Tibial nerve (tissue), 4 donors: Measurements from ENCODE around the gene SECTM1. TPM values are rescaled to one million over a fixed set of nuclear protein-coding genes. Genes with fewer than 3 reads are reported as not detected.

ENCODE experiments used
- DNase-seq, 2 donors: peaks; one replicate each; pipeline ENCODE4 v3.0.0-alpha.2; 2019; ENCODE audit warnings: low spot score in 2 of 2
- H3K27ac ChIP-seq, 4 donors: fragments of 200-600 bp; sonication (generic) in 3 of 4; one replicate each; pipeline ENCODE4 v1.5.1; 2017 to 2019; ENCODE audit warnings: mild to moderate bottlenecking in 1 of 4
- H3K27me3 ChIP-seq, 2 donors: fragments of 200-600 bp; sonication (generic) in 1 of 2; one replicate each; pipeline versions ENCODE4 v1.5.1 to v1.6.0; 2017 to 2019
- H3K36me3 ChIP-seq, 3 donors: fragments of 200-600 bp; sonication (generic); one replicate each; pipeline ENCODE4 v1.5.1; 2018 to 2019
- H3K4me1 ChIP-seq, 4 donors: fragments of 200-600 bp; sonication (generic) in 3 of 4; one replicate each; pipeline ENCODE4 v1.5.1; 2017 to 2019
- H3K4me3 ChIP-seq, 4 donors: fragments of 200-600 bp; sonication (generic) in 3 of 4; one replicate each; pipeline ENCODE4 v1.5.1; 2017 to 2019; ENCODE audit warnings: mild to moderate bottlenecking in 1 of 4, moderate library complexity in 1 of 4
- H3K9me3 ChIP-seq, 4 donors: fragments of 200-600 bp; sonication (generic) in 3 of 4; one replicate each; pipeline ENCODE4 v1.5.1; 2017 to 2019
- EP300 ChIP-seq, 2 donors: sonication (generic); formaldehyde crosslinking; IDR thresholded peaks; one replicate each; pipeline ENCODE4 v1.6.1; 2017; ENCODE audit warnings: antibody characterized with exemption in 2 of 2, mild to moderate bottlenecking in 1 of 2
- POLR2A ChIP-seq, 2 donors: fragments of 450-650 bp; IDR thresholded peaks; one replicate each; pipeline ENCODE4 v1.6.1; 2017; ENCODE audit warnings: antibody characterized with exemption in 2 of 2, mild to moderate bottlenecking in 2 of 2, moderate library complexity in 2 of 2
- WGBS, 2 donors: methylation state at CpG; one replicate each; pipeline ENCODE4 v1.1.5; 2018; 5-methylcytosine and 5-hydroxymethylcytosine counted together
- total RNA-seq, 4 donors: library from RNA; depleted of rRNA; stranded (reverse); fragments of >200 nt; gene quantifications; one replicate each; pipeline ENCODE4 v1.1.0, GENCODE V29; 2016
- TF ChIP-seq, protein P1 (sequence below), 5 experiments: fragments of 200-600 bp in 3 of 5; fragments of 450-650 bp in 2 of 5; sonication (generic) in 3 of 5; IDR thresholded peaks; one replicate each; pipeline ENCODE4 v1.5.1; 2016 to 2019; ENCODE audit warnings: antibody characterized with exemption in 5 of 5, mild to moderate bottlenecking in 3 of 5, moderate library complexity in 2 of 5

SECTM1 gene
- total RNA-seq, 4 donors from 2014 or later: 6.9 to 12.6 (median 11.3) TPM

GRCh38 chr17:82332669-82333278 is 792 bp downstream of the SECTM1 start:
- H3K4me1 ChIP-seq: peaks cover 0 to 59% (median 39%) of the 10 kb centered on the region in 4 donors
- no peaks in the 10 kb centered on the region for H3K36me3 ChIP-seq
- H3K27me3 ChIP-seq: peaks cover 0 to 54% of the 10 kb centered on the region in 2 donors
- H3K9me3 ChIP-seq: no peaks in the 10 kb centered on the region
- no peak for DNase-seq
- 7 to 8% methylated on average over 22 of the region's 32 CpGs for WGBS, 2 donors
- peak overlapping the region in 2 of 4 donors; percentile 75 to 77 for H3K27ac ChIP-seq
- H3K4me3 ChIP-seq: peak overlapping the region; percentile 37 to 66 (median 54)
- TF ChIP-seq, protein P1, sequence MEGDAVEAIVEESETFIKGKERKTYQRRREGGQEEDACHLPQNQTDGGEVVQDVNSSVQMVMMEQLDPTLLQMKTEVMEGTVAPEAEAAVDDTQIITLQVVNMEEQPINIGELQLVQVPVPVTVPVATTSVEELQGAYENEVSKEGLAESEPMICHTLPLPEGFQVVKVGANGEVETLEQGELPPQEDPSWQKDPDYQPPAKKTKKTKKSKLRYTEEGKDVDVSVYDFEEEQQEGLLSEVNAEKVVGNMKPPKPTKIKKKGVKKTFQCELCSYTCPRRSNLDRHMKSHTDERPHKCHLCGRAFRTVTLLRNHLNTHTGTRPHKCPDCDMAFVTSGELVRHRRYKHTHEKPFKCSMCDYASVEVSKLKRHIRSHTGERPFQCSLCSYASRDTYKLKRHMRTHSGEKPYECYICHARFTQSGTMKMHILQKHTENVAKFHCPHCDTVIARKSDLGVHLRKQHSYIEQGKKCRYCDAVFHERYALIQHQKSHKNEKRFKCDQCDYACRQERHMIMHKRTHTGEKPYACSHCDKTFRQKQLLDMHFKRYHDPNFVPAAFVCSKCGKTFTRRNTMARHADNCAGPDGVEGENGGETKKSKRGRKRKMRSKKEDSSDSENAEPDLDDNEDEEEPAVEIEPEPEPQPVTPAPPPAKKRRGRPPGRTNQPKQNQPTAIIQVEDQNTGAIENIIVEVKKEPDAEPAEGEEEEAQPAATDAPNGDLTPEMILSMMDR (IDR thresholded peaks at IDR 0.05): no peak
- peak in 1 of 2 donors; percentile 43 for TF ChIP-seq EP300 (IDR thresholded peaks at IDR 0.05)

DNA sequence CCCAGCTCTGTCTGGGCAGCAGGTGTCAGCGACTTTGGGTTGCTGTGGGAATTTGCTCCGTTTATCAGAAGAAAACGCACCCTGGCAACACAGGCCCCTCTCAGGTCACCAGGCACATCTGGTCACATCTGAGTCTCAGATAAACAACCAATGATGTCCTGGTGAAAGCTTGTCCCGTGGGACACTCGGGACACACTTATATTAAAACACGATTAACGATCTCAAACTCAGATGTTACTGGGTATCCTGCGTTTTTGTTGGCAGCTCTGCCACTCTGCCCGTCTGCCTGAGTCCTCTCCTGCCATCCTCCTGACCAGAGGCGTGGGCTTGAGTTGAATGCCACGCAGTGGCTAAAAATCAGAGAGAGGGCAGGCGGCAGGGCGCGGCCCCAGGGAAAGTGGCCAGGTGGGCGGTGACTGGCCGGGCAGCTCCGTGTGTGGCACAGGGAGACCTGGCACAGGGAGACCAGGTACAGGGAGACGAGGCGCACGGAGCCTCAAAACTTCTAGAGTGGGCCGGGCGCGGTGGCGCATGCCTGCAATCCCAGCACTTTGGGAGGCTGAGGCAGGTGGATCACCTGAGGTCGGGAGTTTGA is 2.1 kb downstream of the SECTM1 start:
- Histone ChIP-seq H3K4me3 (no peak overlapping the region), H3K27me3 (peaks cover 0 to 66% of the 10 kb centered on the region in 2 donors), H3K9me3 (no peaks in the 10 kb centered on the region), H3K36me3 (no peaks in the 10 kb centered on the region), H3K4me1 (peaks cover 0 to 59% (median 39%) of the 10 kb centered on the region in 4 donors), H3K27ac (no peak overlapping the region)
- 91 to 93% methylated on average over 25 of the region's 25 CpGs for WGBS, 2 donors
- TF ChIP-seq POLR2A (IDR thresholded peaks at IDR 0.05) (no peak), EP300 (IDR thresholded peaks at IDR 0.05) (no peak)
- TF ChIP-seq, protein P1 (IDR thresholded peaks at IDR 0.05): no peak
- DNase-seq: no peak

DNA sequence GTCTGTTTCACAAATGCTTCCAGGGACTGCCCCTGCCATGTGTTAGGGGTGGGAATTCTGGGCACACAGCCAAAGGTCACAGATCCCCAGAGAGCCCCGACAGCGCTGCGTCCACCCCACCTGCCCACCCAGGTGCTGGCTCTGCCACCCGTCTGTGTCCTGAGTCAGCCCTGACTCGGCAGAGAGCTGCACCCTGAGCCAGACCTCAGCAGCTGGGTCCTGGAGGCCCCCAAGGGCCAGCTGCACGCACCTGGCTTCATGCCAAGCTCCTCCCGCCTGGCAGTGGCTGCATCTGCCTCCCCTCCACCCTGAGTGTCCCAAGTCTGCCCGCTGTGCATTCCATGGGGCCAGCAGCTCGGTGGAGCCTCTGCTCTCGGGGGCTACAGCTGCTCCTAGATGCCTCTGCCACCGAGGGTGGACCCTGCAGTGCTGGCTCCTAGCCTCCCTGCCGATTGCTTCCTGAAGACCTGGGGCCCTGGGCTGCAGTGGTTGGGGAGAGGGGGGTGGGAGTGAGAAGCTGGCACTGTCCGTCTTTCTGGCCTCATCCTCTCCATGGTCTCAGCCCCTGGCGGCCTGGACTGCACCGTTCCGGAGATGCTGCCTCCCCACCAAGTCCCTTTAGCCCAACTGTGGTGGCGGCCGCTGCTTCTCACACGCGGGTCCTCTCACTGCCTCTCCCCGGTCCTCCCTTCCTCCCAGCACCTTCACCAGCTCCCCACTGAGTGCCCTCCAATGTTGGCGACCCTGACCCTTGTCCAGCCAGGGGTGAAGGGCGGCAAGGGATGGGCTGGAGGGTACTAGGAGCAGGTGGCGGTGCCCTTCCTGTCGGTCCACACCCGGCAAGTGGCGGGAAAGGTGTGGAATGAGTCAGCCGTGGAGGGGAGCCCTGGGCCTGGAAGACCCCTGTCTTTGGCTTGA is 3.0 kb downstream of the SECTM1 start:
- WGBS, 2 donors: 43 to 53% methylated on average over 19 to 28 of the region's 28 CpGs
- Histone ChIP-seq H3K36me3 (no peaks in the 10 kb centered on the region), H3K27ac (no peak overlapping the region), H3K27me3 (peaks cover 0 to 66% of the 10 kb centered on the region in 2 donors), H3K9me3 (no peaks in the 10 kb centered on the region), H3K4me3 (no peak overlapping the region), H3K4me1 (peaks cover 0 to 52% (median 39%) of the 10 kb centered on the region in 4 donors)
- TF ChIP-seq EP300 (IDR thresholded peaks at IDR 0.05): no peak
- TF ChIP-seq POLR2A (IDR thresholded peaks at IDR 0.05): no peak
- TF ChIP-seq, protein P1 (IDR thresholded peaks at IDR 0.05): no peak
- no peak for DNase-seq

DNA sequence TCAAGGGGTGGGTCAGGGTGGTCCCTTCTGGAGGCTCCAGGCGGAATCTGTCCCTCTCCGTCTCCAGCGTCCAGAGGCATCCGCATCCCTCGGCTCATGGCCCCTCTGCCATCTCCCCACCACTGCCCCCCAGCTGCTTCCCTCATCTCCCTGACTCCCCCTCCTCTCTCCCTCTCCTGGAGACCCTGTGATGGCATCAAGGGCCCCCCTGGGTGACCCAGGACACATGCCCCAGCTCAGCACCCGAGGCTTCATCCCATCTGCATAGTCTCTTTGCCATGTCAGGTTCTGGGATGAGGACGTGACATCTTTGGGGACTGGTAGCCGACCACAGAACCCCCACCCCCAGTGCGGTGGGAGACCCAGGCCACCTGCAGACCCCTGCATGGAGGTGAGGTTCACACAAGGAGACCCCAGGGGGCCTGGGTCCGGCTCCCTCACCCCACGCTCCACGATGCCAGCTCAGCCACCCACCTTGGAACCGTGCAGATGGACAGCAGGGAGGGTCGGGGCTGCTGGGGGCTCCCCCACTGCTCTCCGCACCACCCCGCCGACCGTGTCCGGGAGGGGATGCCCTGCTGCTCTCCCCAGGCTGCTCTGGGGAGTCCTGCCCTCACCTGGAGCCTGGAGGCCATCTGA is 3.8 kb downstream of the SECTM1 start:
- 62 to 76% methylated on average over 13 to 19 of the region's 19 CpGs for WGBS, 2 donors
- TF ChIP-seq EP300 (IDR thresholded peaks at IDR 0.05): no peak
- TF ChIP-seq, protein P1 (IDR thresholded peaks at IDR 0.05): no peak
- Histone ChIP-seq H3K36me3 (no peaks in the 10 kb centered on the region), H3K27ac (no peak overlapping the region), H3K9me3 (no peaks in the 10 kb centered on the region), H3K4me1 (peaks cover 0 to 45% (median 32%) of the 10 kb centered on the region in 4 donors), H3K4me3 (no peak overlapping the region), H3K27me3 (peaks cover 0 to 66% of the 10 kb centered on the region in 2 donors)
- DNase-seq: no peak
